K562 (cell line): ENCODE measurements around the gene PRMT3. TPM values are rescaled to one million over a fixed set of nuclear protein-coding genes. Genes with fewer than 3 reads are reported as not detected.

ENCODE experiments used
- ATAC-seq: fragments of 200-7000 bp; cut with Tn5 transposase; 3 replicates; pipeline ENCODE4 v1.9.1; 2020; ENCODE audit warnings: moderate library complexity
- BruUV-seq: library from RNA; stranded (reverse); fragments of 400-500 nt; replicated peaks from 2 replicates; lab custom pipeline; 2021; lab: Mats Ljungman, UMichigan
- CTCF ChIA-PET: fragments of 300-600 bp; formaldehyde crosslinking; extraction: SDS; loops from one replicate; lab custom pipeline; 2021; ENCODE audit warnings: low intra/inter-chr PET ratio; lab: Yijun Ruan, JAX
- POLR2A ChIA-PET: fragments of 300-600, 350-650 bp; sonication (Branson Sonifier 250); formaldehyde crosslinking; extraction: SDS; loops from one replicate; lab custom pipeline; 2021; ENCODE audit warnings: antibody characterized with exemption, inconsistent platforms; lab: Yijun Ruan, JAX
- DNase-seq, 4 experiments: peaks; one replicate each; pipeline versions ENCODE4 v3.0.0 to v3.0.0-alpha.2; 2011 to 2018; ENCODE audit warnings: low spot score in 3 of 4, mixed read lengths in 3 of 4; ENCODE audit errors: extremely low read depth in 1 of 4
- FAIRE-seq: peaks from 2 replicates; lab custom pipeline; 2011; peaks lifted over from hg19 to GRCh38; lab: Jason Lieb, UNC
- H2AFZ ChIP-seq: 2 replicates; pipeline ENCODE4 v1.6.0; 2011; ENCODE audit warnings: low read depth, low read length, control low read depth, inconsistent platforms
- H3K27ac ChIP-seq: fragments of 200-600 bp; 3 replicates; pipeline ENCODE4 v1.8.0; 2011; ENCODE audit warnings: low read depth, mild to moderate bottlenecking, control low read depth, inconsistent platforms, low read length, moderate library complexity, mixed read lengths; ENCODE audit errors: extremely low read depth
- H3K27me3 ChIP-seq, 2 experiments: fragments of 300-600 bp in 1 of 2; 2 replicates in 1 of 2; 3 replicates in 1 of 2; pipeline versions ENCODE4 v1.6.0 to v1.8.0; 2011; ENCODE audit warnings: inconsistent platforms in 2 of 2, low read length in 2 of 2, mild to moderate bottlenecking in 1 of 2, mixed read lengths in 1 of 2, moderate library complexity in 1 of 2; ENCODE audit not compliant: control insufficient read depth in 2 of 2, insufficient read depth in 2 of 2
- H3K36me3 ChIP-seq: fragments of 300-600 bp; 3 replicates; pipeline ENCODE4 v1.8.0; 2011; ENCODE audit warnings: mild to moderate bottlenecking, low read length, inconsistent platforms; ENCODE audit not compliant: control insufficient read depth, insufficient read depth
- H3K4me1 ChIP-seq, 2 experiments: fragments of 200-600 bp in 1 of 2; replicated peaks in 1 of 2; 2 replicates in 1 of 2; 3 replicates in 1 of 2; pipeline versions ENCODE4 v1.5.1 to v1.8.0; 2011; ENCODE audit warnings: inconsistent platforms in 2 of 2, low read length in 2 of 2, mild to moderate bottlenecking in 1 of 2, mixed read lengths in 1 of 2, moderate library complexity in 1 of 2; ENCODE audit not compliant: control insufficient read depth in 2 of 2, insufficient read depth in 2 of 2
- H3K4me2 ChIP-seq: 2 replicates; pipeline ENCODE4 v1.6.1; 2011; ENCODE audit warnings: low read length, control low read depth, inconsistent platforms, mixed read lengths; ENCODE audit not compliant: insufficient read depth
- H3K4me3 ChIP-seq: fragments of 200-600 bp; sonication (generic), shearing (Covaris generic); 2 replicates; pipeline ENCODE4 v1.5.1; 2016; ENCODE audit warnings: control low read depth, inconsistent platforms
- H3K79me2 ChIP-seq: fragments of 200-600 bp; 3 replicates; pipeline ENCODE4 v1.8.0; 2011; ENCODE audit warnings: low read length, inconsistent platforms; ENCODE audit not compliant: control insufficient read depth, insufficient read depth
- H3K9ac ChIP-seq, 2 experiments: 2 replicates each; pipeline versions ENCODE4 v1.6.0 to v1.6.1; 2011; ENCODE audit warnings: low read depth in 2 of 2, low read length in 2 of 2, control low read depth in 1 of 2, inconsistent platforms in 1 of 2, mild to moderate bottlenecking in 1 of 2, mixed read lengths in 1 of 2; ENCODE audit not compliant: insufficient read depth in 1 of 2
- H3K9me1 ChIP-seq: one replicate; pipeline ENCODE4 v1.6.0; 2011; ENCODE audit warnings: inconsistent platforms, mild to moderate bottlenecking, low read length, moderate library complexity; ENCODE audit not compliant: control insufficient read depth, insufficient read depth
- H3K9me3 ChIP-seq: replicated peaks from 2 replicates; pipeline ENCODE4 v1.5.1; 2011; ENCODE audit warnings: low read depth, low read length, inconsistent platforms; ENCODE audit not compliant: control insufficient read depth, insufficient read depth
- H4K20me1 ChIP-seq: replicated peaks from 2 replicates; pipeline ENCODE4 v1.6.1; 2011; ENCODE audit warnings: low read length, inconsistent platforms, mixed read lengths; ENCODE audit not compliant: control insufficient read depth, insufficient read depth
- CEBPG ChIP-seq, 3 experiments: fragments of 200-800 bp in 1 of 3; sonication (Bioruptor generic) in 1 of 3; sonication (generic) in 1 of 3; formaldehyde crosslinking in 1 of 3; IDR thresholded peaks in 2 of 3; conservative IDR thresholded peaks in 1 of 3; 2 replicates each; pipeline versions ENCODE4 v1.6.1 to v1.8.0; 2016 to 2022; ENCODE audit warnings: missing compliant biosample characterization in 2 of 3, missing genetic modification characterization in 2 of 3, mild to moderate bottlenecking in 1 of 3, missing genetic modification reagents in 1 of 3
- DACH1 ChIP-seq: fragments of 450-650 bp; IDR thresholded peaks from 2 replicates; pipeline ENCODE4 v1.6.1; 2018; ENCODE audit not compliant: partially characterized antibody
- FOXA3 ChIP-seq, 2 experiments: fragments of 450-650 bp in 1 of 2; sonication (generic) in 1 of 2; formaldehyde crosslinking; IDR thresholded peaks in 1 of 2; conservative IDR thresholded peaks in 1 of 2; 2 replicates each; pipeline versions ENCODE4 v1.4.0 to v1.8.0; 2020 to 2022; ENCODE audit warnings: mild to moderate bottlenecking in 2 of 2, missing genetic modification reagents in 1 of 2
- GATAD2A ChIP-seq: fragments of 450-650 bp; IDR thresholded peaks from 2 replicates; pipeline ENCODE4 v1.6.1; 2017
- LCOR ChIP-seq: sonication (generic); formaldehyde crosslinking; IDR thresholded peaks from 2 replicates; pipeline ENCODE4 v1.8.0; 2022; ENCODE audit warnings: mild to moderate bottlenecking, missing genetic modification reagents
- MTA3 ChIP-seq: fragments of 450-650 bp; formaldehyde crosslinking; IDR thresholded peaks from 2 replicates; pipeline ENCODE4 v1.6.1; 2017; ENCODE audit warnings: mild to moderate bottlenecking, borderline replicate concordance
- NR1H2 ChIP-seq: sonication (generic); formaldehyde crosslinking; IDR thresholded peaks from 2 replicates; pipeline ENCODE4 v1.4.0; 2020; ENCODE audit warnings: mild to moderate bottlenecking, missing genetic modification reagents
- NR2F6 ChIP-seq: fragments of 450-650 bp; formaldehyde crosslinking; IDR thresholded peaks from 2 replicates; pipeline ENCODE4 v1.4.0; 2020; ENCODE audit warnings: mild to moderate bottlenecking
- POLR2H ChIP-seq: IDR thresholded peaks from 2 replicates; pipeline ENCODE4 v1.6.1; 2016; ENCODE audit warnings: missing genetic modification characterization, low read depth, mild to moderate bottlenecking, control low read depth, missing compliant biosample characterization, moderate library complexity
- POLR3G ChIP-seq: IDR thresholded peaks from 2 replicates; pipeline ENCODE4 v1.6.1; 2011; ENCODE audit not compliant: insufficient read length, insufficient replicate concordance; ENCODE audit errors: extremely low read depth
- SIN3A ChIP-seq, 2 experiments: fragments of 150-350 bp in 1 of 2; IDR thresholded peaks; 2 replicates each; pipeline ENCODE4 v1.6.1; 2011 to 2016; ENCODE audit warnings: borderline replicate concordance in 2 of 2, low read depth in 2 of 2, low read length in 2 of 2, mild to moderate bottlenecking in 2 of 2, moderate library complexity in 2 of 2; ENCODE audit not compliant: control insufficient read depth in 1 of 2
- SMARCE1 ChIP-seq: fragments of 450-650 bp; IDR thresholded peaks from 2 replicates; pipeline ENCODE4 v1.7.1; 2016; ENCODE audit warnings: mild to moderate bottlenecking
- ZBTB7A ChIP-seq: IDR thresholded peaks from 2 replicates; pipeline ENCODE4 v1.6.1; 2011; ENCODE audit warnings: low read depth, mild to moderate bottlenecking, low read length, moderate library complexity, borderline replicate concordance; ENCODE audit not compliant: control insufficient read depth
- WGBS: fragments of 100-300 bp; shearing (Covaris generic); methylation state at CpG from one replicate; pipeline ENCODE4 v1.1.6; 2016; ENCODE audit warnings: low coverage, mixed read lengths; ENCODE audit not compliant: insufficient coverage; ENCODE audit errors: missing lambda C conversion rate; 5-methylcytosine and 5-hydroxymethylcytosine counted together
- in situ Hi-C: fragments of 300-500 bp; cut with MboI; formaldehyde crosslinking; loops from 4 replicates; pipeline ENCODE4 v1.15.0; 2018; ENCODE audit warnings: inconsistent platforms, mixed read lengths
- intact Hi-C: fragments of 100-400 bp; cut with micrococcal nuclease; formaldehyde crosslinking; loops from 2 replicates; pipeline ENCODE4 v1.14.2; 2022
- polyA plus RNA-seq, 8 experiments: library from polyadenylated mRNA; depleted of rRNA in 4 of 8; stranded (reverse) in 5 of 8; unstranded in 3 of 8; fragments of >200 nt; fragmentation: Nextera tagmentation in 2 of 8; fragmentation: Illumina TruSeq in 1 of 8; extraction: Ambion mirVana in 2 of 8; extraction: Trizol in 1 of 8; gene quantifications; 2 replicates each; pipeline versions ENCODE4 v1.2.1 to v1.2.3, GENCODE V29; 2011 to 2014; ENCODE audit warnings: inconsistent platforms in 1 of 8, missing spikeins in 1 of 8
- total RNA-seq, 7 experiments: library from RNA; depleted of rRNA in 6 of 7; stranded (reverse); fragments of >200 nt in 6 of 7; fragmentation: Illumina TruSeq in 2 of 7; extraction: Trizol in 2 of 7; gene quantifications; 2 replicates each; pipeline versions ENCODE4 v1.2.1 to v1.2.3, GENCODE V29; 2011 to 2021; ENCODE audit warnings: low replicate concordance in 1 of 7
- TF ChIP-seq, protein P1 (sequence below): fragments of 250-450 bp; sonication (Bioruptor Pico); IDR thresholded peaks from 2 replicates; pipeline ENCODE4 v1.4.0; 2020; ENCODE audit warnings: mild to moderate bottlenecking, moderate library complexity, borderline replicate concordance
- TF ChIP-seq, protein P2 (sequence below): sonication (generic); IDR thresholded peaks from 2 replicates; pipeline ENCODE4 v1.6.1; 2016

The PRMT3 gene
- total and polyA plus RNA-seq, 9 of the 15 experiments (the other 6 are each of a cell fraction or from before 2014, with no cell fraction given) = 24.0 to 62.1 (median 44.7) TPM

DNA sequence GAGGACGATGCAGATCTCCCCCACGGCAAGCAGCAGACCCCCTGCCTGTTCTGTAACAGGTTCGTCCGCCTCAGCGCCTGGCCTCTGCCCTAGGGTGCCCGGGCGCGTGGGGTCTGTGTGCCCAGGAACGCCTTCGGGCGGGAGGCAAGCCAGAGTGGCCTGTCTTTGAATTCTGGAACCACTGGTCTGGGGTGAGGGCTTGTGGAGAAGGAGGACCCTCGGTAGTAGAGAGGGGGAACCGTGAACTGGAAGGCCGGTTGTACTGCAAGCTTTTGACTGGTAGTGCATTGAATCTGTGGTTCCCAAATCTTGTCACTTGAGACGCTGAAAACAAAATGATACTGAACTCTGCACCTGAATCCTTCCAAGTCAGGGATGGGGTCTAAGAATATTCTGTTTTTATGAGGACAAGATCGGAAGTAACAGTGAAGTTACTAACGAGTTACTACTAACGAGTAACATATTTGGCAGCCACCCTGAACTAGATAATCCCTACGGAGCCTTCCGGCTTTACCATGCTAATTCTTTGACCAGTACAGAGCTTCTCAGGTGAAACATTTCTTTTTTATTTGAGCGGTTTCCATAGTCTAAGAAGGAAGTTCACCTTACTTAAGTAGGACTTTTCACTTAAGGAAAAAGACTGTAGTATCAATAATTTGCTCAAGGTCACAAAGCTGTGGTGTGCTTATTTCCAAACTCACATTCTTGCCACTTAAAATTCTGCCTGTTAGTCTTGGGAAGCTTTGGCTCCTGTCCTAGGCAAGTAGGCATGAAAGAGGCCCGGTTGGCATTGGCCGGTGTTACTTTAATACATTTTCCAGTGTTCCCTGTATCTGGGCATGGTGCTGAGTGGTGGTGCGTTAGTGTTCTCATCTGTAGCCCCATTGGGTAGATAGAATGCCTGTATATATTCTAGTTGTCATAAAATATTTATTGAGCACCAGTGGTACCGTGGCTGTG is 860 bp downstream of the PRMT3 start:
- ChIA-PET CTCF (interaction anchor here (1.5 to 1.8 kb wide), 2 partner anchors 55 to 222 kb away, joined by 5 to 8 read pairs; no protein-coding TSS in a partner anchor), POLR2A (interaction anchor here (0.7 to 1.8 kb wide), 4 partner anchors 9 to 221 kb away, joined by 3 to 5 read pairs (median 3); no protein-coding TSS in a partner anchor)
- H3K9ac ChIP-seq = peak overlapping the region; percentile 95 to 97
- H2AFZ ChIP-seq = peak overlapping the region; percentile 100
- H4K20me1 ChIP-seq = no peaks in the 10 kb centered on the region
- peaks cover 32% of the 10 kb centered on the region for H3K79me2 ChIP-seq
- peak; percentile 58 for ATAC-seq
- 2% methylated on average over 25 of the region's 25 CpGs for WGBS
- intact Hi-C loops = loop anchor here (5.0 kb wide), 3 partner anchors 54 to 224 kb away; partner anchors contain the start of gene SLC6A5
- no peaks in the 10 kb centered on the region for H3K9me1 ChIP-seq
- peak; percentile 72 for FAIRE-seq
- peak in 2 of 4 experiments; percentile 18 to 30 for DNase-seq
- peaks cover 45% of the 10 kb centered on the region for H3K36me3 ChIP-seq
- peak overlapping the region; percentile 96 for H3K27ac ChIP-seq
- H3K4me3 ChIP-seq = peak overlapping the region; percentile 91
- TSS peak; percentile 49 for BruUV-seq
- H3K4me1 ChIP-seq = peaks cover 0 to 10% of the 10 kb centered on the region in 2 experiments; a peak in 2 of 5 replicates
- H3K27me3 ChIP-seq = no peaks in the 10 kb centered on the region
- in situ Hi-C loops = loop anchor here (10.0 kb wide), 1 partner anchor 216 kb away; no protein-coding TSS in a partner anchor
- H3K4me2 ChIP-seq = peak overlapping the region; percentile 96
- no peaks in the 10 kb centered on the region for H3K9me3 ChIP-seq
- TF ChIP-seq GATAD2A (0 out of 2 replicates have a peak, but pooled peaks have one; percentile 5), SIN3A (IDR thresholded peaks at IDR 0.05; ENCODE audit: borderline replicate concordance in 2 of 2, control insufficient read depth in 1 of 2, low read depth in 2 of 2, low read length in 2 of 2) (peak in 1 of 2 experiments; percentile 25; a peak in 1 of 4 replicates), NR2F6 (CRISPR knock-in tag) (no peak), MTA3 (0 out of 2 replicates have a peak, but pooled peaks have one; percentile 5), FOXA3 (CRISPR knock-in tag; conservative IDR thresholded peaks at IDR 0.05 in 1 of 2, IDR thresholded peaks at IDR 0.05 in 1 of 2) (peak in 1 of 2 experiments; percentile 61; a peak in 1 of 4 replicates), POLR3G (no peak), POLR2H (tag) (no peak), DACH1 (no peak), NR1H2 (0 out of 2 replicates have a peak, but pooled peaks have one; percentile 41), LCOR (CRISPR knock-in tag) (no peak), SMARCE1 (0 out of 2 replicates have a peak, but pooled peaks have one; percentile 21), CEBPG (CRISPR knock-in tag; IDR thresholded peaks at IDR 0.05) (0 out of 2 replicates have a peak, but pooled peaks have one; percentile 5), CEBPG (tag; conservative IDR thresholded peaks at IDR 0.05 in 1 of 2, IDR thresholded peaks at IDR 0.05 in 1 of 2) (no peak), ZBTB7A (no peak)
- TF ChIP-seq, protein P1, sequence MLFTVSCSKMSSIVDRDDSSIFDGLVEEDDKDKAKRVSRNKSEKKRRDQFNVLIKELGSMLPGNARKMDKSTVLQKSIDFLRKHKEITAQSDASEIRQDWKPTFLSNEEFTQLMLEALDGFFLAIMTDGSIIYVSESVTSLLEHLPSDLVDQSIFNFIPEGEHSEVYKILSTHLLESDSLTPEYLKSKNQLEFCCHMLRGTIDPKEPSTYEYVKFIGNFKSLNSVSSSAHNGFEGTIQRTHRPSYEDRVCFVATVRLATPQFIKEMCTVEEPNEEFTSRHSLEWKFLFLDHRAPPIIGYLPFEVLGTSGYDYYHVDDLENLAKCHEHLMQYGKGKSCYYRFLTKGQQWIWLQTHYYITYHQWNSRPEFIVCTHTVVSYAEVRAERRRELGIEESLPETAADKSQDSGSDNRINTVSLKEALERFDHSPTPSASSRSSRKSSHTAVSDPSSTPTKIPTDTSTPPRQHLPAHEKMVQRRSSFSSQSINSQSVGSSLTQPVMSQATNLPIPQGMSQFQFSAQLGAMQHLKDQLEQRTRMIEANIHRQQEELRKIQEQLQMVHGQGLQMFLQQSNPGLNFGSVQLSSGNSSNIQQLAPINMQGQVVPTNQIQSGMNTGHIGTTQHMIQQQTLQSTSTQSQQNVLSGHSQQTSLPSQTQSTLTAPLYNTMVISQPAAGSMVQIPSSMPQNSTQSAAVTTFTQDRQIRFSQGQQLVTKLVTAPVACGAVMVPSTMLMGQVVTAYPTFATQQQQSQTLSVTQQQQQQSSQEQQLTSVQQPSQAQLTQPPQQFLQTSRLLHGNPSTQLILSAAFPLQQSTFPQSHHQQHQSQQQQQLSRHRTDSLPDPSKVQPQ (CRISPR knock-in tag) = no peak
- TF ChIP-seq, protein P2, sequence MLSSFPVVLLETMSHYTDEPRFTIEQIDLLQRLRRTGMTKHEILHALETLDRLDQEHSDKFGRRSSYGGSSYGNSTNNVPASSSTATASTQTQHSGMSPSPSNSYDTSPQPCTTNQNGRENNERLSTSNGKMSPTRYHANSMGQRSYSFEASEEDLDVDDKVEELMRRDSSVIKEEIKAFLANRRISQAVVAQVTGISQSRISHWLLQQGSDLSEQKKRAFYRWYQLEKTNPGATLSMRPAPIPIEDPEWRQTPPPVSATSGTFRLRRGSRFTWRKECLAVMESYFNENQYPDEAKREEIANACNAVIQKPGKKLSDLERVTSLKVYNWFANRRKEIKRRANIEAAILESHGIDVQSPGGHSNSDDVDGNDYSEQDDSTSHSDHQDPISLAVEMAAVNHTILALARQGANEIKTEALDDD = peak; percentile 93
